IPS-NIHi7 (cell line): Measurements from ENCODE around the gene EXOC5.

ENCODE experiments used
- DNase-seq: peaks from one replicate; pipeline ENCODE4 v3.0.0; 2012; ENCODE audit warnings: mixed read lengths; ENCODE audit errors: extremely low spot score

EXOC5 gene

DNA sequence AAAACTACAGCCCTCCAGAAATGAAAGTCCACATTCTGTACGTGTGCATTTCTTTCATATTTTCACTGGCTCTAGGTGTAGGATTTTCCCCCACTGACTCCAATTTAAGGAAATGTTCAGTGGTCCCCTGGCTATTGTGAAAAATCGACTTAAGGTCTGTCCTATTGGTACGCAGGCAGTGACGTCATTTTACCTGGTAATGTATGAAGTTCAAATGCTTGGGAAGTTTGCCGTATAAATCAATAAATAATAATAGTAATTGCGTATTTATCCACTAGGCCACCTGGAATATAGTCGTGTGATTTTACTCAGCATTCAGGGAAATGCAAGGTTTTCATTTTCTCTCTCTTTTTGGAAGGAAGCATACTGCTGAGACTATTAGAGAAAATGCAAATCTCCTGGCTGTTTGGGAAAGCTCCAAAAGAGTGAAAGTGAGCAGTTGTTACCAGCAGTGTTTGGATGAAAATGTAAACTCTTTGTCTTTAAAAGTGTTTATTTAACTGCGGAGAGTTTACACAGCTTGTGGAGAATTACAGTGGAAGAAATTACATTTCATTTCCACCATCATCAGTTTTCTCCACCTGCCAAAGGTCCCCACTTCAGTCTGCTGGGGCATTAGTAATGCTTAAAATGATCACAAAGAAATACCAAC, 107.0 kb downstream of the EXOC5 start:
- no peak for DNase-seq

DNA sequence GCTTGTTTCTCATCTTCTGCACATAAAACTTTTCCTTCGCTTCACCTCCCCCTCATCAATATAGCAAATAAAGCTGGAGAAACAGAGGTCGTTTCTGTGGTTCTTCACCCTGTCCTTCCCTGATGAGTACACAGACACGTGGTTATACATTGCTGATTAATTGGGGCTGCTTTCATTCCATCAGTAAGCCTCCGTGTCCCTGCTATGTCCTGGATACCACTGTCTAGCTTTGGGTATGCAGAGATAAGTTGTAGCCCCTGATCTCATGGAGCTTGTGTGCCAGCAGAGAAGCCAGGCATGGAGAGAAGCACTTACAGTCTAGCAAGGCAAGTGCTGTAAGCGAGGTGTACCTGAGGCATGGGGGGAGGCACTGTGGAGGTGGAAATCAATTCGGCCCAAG, 108.4 kb downstream of the EXOC5 start:
- DNase-seq = no peak

DNA sequence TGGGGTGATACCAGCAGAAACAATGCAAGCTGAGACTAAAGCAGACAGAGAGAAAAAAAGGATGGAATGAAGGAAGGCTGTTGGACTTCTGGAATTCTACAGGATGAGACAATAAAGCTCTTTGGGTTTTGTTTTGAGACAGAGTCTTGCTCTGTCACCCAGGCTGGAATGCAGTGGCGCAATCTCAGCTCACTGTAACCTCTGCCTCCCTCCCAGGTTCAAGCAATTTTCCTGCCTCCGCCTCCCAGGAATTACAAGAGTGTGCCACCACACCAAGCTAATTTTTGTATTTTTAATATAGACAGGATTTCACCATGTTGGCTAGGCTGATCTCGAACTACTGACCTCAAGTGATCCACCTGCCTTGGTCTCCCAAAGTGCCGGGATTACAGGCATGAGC, 115.4 kb downstream of the EXOC5 start:
- DNase-seq = no peak
